Activated naive CD8-positive, alpha-beta T cell treated with anti-CD3 and anti-CD28 coated beads, Interleukin-2, amount 10 ng/mL, durations not matched to agents 7 days and 5 days (primary cell): ENCODE results near the gene ALDH1A2. TPM values are rescaled to one million over a fixed set of nuclear protein-coding genes. Genes with fewer than 3 reads are reported as not detected.
"Not testable (repeated sequence)": the region's sequence is repeated elsewhere in the genome, so short reads cannot be mapped to it uniquely, and the experiment has no call there.

Experiments used
- ATAC-seq: fragments of 150-1000 bp; cut with Tn5 transposase; one replicate; pipeline ENCODE4 v1.10.0; 2021; ENCODE audit warnings: low read depth, moderate library complexity
- POLR2A ChIA-PET: fragments of 350-600 bp; sonication (Branson Sonifier 250); formaldehyde crosslinking; loops from one replicate; lab custom pipeline; 2021; ENCODE audit warnings: antibody characterized with exemption; lab: Charles Lee
- DNase-seq: peaks from one replicate; pipeline ENCODE4 v3.0.0; 2021
- H3K27ac Mint-ChIP-seq: one replicate; pipeline ENCODE4 v1.8.0; 2022; ENCODE audit warnings: mild to moderate bottlenecking, mixed read lengths
- H3K27me3 Mint-ChIP-seq: one replicate; pipeline ENCODE4 v1.8.0; 2022; ENCODE audit warnings: mild to moderate bottlenecking, moderate library complexity, mixed read lengths
- H3K36me3 Mint-ChIP-seq: one replicate; pipeline ENCODE4 v1.8.0; 2021; ENCODE audit warnings: mild to moderate bottlenecking, mixed read lengths
- H3K4me1 Mint-ChIP-seq: one replicate; pipeline ENCODE4 v1.8.0; 2021; ENCODE audit warnings: mixed read lengths
- H3K4me3 Mint-ChIP-seq: one replicate; pipeline ENCODE4 v1.8.0; 2022; ENCODE audit warnings: mild to moderate bottlenecking, moderate library complexity, mixed read lengths
- H3K9me3 Mint-ChIP-seq: one replicate; pipeline ENCODE4 v1.8.0; 2021; ENCODE audit warnings: mixed read lengths
- total RNA-seq, 2 experiments: library from RNA; stranded (reverse); gene quantifications; one replicate each; pipeline ENCODE4 v1.2.3, GENCODE V29; 2021

ALDH1A2 gene
- total RNA-seq, 2 experiments from 2014 or later: 0.62 to 0.86 TPM

DNA sequence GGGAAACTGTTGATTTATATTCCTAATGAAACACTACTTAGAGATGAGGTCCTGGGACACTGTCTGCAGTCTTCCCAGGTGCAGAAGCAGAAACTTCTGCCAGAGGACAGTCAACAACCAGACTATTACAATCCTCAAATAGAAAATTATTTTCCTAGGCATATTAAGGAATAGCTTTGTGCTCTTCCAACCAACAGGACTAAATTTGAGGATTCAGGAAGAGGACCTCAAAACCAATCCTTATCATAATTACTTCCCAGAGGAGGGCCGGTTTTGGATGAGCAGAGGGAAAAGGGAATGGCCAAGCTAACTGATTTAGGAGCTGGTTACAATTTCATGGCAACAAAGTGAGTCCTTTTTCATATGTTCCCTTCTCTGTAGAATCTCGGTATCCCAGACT is 21.0 kb downstream of the ALDH1A2 start:
- no peaks in the 10 kb centered on the region for H3K9me3 Mint-ChIP-seq
- POLR2A ChIA-PET: no interaction called here
- ATAC-seq (no peak), DNase-seq (no peak)
- H3K27ac Mint-ChIP-seq: no peak overlapping the region
- H3K4me1 Mint-ChIP-seq: no peaks in the 10 kb centered on the region
- H3K27me3 Mint-ChIP-seq: peaks cover 30% of the 10 kb centered on the region
- no peaks in the 10 kb centered on the region for H3K36me3 Mint-ChIP-seq
- no peak overlapping the region for H3K4me3 Mint-ChIP-seq

- no peak overlapping the region for H3K27ac Mint-ChIP-seq
- DNase-seq: no peak
- H3K4me1 Mint-ChIP-seq: no peaks in the 10 kb centered on the region
- no peaks in the 10 kb centered on the region for H3K36me3 Mint-ChIP-seq
- H3K9me3 Mint-ChIP-seq: no peaks in the 10 kb centered on the region
- POLR2A ChIA-PET: no interaction called here
- no peak for ATAC-seq
- no peak overlapping the region for H3K4me3 Mint-ChIP-seq
- H3K27me3 Mint-ChIP-seq: peaks cover 27% of the 10 kb centered on the region
Observed at GRCh38 chr15:58043192-58043903, 22.2 kb downstream of the ALDH1A2 start.

DNA sequence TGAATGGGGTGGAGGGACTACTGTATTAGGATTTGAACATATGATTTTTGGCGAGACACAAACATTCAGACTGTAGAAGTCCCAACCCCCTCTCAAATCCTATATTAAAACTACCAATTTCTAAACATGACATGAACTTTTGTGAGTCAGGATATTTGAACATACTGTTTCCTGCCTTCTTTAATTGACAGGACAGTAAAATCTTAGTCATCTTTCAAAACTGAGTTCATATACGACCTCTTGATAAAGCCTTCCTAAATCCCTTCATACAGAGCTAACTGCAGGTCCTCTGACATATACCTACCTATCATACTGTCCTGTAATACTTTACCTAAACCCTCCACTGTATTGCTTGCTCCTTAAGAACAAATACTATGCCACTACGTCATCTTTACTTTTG is 23.5 kb downstream of the ALDH1A2 start:
- POLR2A ChIA-PET: no interaction called here
- no peaks in the 10 kb centered on the region for H3K36me3 Mint-ChIP-seq
- DNase-seq (no peak), ATAC-seq (no peak)
- H3K27ac Mint-ChIP-seq: no peak overlapping the region
- H3K4me1 Mint-ChIP-seq: no peaks in the 10 kb centered on the region
- no peaks in the 10 kb centered on the region for H3K9me3 Mint-ChIP-seq
- peaks cover 30% of the 10 kb centered on the region for H3K27me3 Mint-ChIP-seq
- no peak overlapping the region for H3K4me3 Mint-ChIP-seq

DNA sequence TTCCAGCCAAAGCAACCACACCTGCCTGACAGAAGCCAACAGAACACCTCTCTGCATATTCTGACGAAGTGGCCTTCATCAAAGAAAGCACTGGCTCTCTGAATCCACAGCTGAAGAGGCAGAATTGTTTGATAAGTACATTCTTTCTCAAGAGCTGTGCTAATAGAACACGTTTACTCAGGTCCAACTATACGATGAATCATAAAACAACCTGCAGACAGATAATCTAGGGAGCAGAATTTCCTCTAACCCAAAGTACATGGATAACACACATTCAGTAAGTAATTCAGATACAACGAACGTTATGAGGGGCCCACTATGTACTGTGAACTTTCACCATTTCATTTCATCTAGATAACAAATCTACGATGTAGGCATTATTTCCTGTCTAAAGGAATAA is 25.4 kb downstream of the ALDH1A2 start:
- no peak for ATAC-seq
- H3K4me3 Mint-ChIP-seq: no peak overlapping the region
- POLR2A ChIA-PET: no interaction called here
- H3K9me3 Mint-ChIP-seq: no peaks in the 10 kb centered on the region
- no peak overlapping the region for H3K27ac Mint-ChIP-seq
- peaks cover 39% of the 10 kb centered on the region for H3K27me3 Mint-ChIP-seq
- H3K36me3 Mint-ChIP-seq: no peaks in the 10 kb centered on the region
- no peak for DNase-seq
- H3K4me1 Mint-ChIP-seq: no peaks in the 10 kb centered on the region

GRCh38 chr15:58039079-58040035 is 26.2 kb downstream of the ALDH1A2 start:
- POLR2A ChIA-PET: no interaction called here
- ATAC-seq: no peak
- Mint-ChIP-seq H3K27ac (no peak overlapping the region), H3K27me3 (peaks cover 39% of the 10 kb centered on the region), H3K36me3 (no peaks in the 10 kb centered on the region), H3K4me1 (no peaks in the 10 kb centered on the region), H3K9me3 (no peaks in the 10 kb centered on the region), H3K4me3 (no peak overlapping the region)
- no peak for DNase-seq

DNA sequence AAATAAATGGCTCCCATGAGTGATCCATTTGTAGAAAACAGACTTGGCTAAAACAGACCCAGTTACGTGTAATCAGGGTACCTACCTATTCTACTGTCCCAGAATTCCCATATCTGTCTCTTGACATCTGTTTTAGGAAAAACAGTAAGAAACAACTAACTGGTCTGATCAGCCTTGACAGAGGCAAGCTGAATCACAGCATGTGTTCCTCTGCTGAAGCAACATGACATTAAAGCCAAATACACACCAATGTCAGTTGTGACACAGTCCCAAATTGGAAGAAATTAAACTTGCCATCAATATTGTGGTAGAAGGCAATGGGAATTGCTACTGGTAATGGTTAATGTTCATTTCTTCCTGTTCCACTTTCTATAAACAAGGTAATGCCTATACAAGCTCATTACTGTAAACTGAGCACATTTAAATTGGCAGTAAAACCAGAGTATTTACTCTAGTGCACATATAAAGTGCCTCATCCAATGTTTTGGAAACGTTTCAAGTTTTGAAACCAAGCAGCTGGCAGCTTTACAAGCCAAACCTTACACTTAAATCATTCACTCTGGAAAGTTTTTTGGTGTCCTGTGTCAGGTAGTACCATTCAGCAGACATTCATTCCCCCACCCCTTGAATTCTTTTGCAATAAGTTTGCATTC is 27.0 kb downstream of the ALDH1A2 start:
- no peak overlapping the region for H3K27ac Mint-ChIP-seq

DNA sequence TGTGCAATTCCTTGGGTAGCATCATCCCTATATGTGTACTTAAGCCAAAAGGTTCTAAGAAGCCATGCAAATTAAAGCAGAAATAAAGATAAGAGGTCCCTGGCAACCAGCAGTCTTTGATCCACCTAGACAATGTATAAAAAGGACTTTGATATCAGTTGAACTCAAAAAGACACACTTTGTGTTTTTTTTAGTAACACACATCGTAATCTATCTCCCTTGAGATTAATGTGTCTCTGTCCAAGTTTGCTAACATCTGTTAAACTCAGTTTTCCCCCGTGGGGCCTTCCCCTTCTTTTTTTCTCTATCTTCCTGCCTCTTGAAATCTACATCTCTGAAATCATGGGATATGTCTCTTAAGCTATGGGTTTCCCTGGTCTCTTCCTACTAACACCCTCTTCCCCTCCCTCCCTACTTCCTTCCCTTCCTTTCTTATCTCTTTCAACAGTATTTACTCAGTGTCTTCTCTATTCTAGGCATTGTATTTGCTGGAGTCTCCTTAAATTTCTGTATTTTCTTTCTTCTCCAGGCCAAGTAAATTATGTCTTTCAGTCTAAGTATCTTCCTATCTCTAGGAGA is 27.7 kb downstream of the ALDH1A2 start:
- ATAC-seq (no peak), DNase-seq (no peak)
- peaks cover 36% of the 10 kb centered on the region for H3K27me3 Mint-ChIP-seq
- H3K4me3 Mint-ChIP-seq: no peak overlapping the region
- no peaks in the 10 kb centered on the region for H3K9me3 Mint-ChIP-seq
- H3K4me1 Mint-ChIP-seq: no peaks in the 10 kb centered on the region
- no peaks in the 10 kb centered on the region for H3K36me3 Mint-ChIP-seq
- POLR2A ChIA-PET: no interaction called here
- H3K27ac Mint-ChIP-seq: no peak overlapping the region

More for the DNA sequence above, 27.0 kb downstream of the ALDH1A2 start:
- no peaks in the 10 kb centered on the region for H3K9me3 Mint-ChIP-seq
- no peak for ATAC-seq
- no peak for DNase-seq
- POLR2A ChIA-PET: no interaction called here
- H3K36me3 Mint-ChIP-seq: no peaks in the 10 kb centered on the region
- peaks cover 39% of the 10 kb centered on the region for H3K27me3 Mint-ChIP-seq
- H3K4me3 Mint-ChIP-seq: no peak overlapping the region
- no peaks in the 10 kb centered on the region for H3K4me1 Mint-ChIP-seq

DNA sequence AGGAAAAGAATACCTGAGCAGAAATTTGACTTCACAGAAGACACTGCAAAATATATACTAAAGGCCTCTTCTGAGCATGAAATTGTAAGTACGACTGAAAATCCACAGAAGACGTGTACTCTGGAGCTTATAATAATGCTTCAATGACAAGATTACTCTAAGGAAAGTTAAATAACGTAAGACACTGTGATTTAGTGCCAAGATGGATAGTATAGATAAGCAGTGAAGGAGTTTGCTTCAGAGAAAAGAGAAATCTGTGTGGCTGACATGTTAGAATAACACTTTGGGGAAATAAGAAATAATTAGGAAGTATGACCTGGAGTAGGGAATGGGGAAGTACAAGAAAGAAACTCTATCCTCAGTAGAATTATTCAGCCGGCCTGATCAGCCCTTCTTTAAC is 28.9 kb downstream of the ALDH1A2 start:
- peaks cover 31% of the 10 kb centered on the region for H3K27me3 Mint-ChIP-seq
- ATAC-seq (no peak), DNase-seq (no peak)
- no peaks in the 10 kb centered on the region for H3K36me3 Mint-ChIP-seq
- H3K4me1 Mint-ChIP-seq: no peaks in the 10 kb centered on the region
- no peak overlapping the region for H3K4me3 Mint-ChIP-seq
- no peaks in the 10 kb centered on the region for H3K9me3 Mint-ChIP-seq
- POLR2A ChIA-PET: no interaction called here
- no peak overlapping the region for H3K27ac Mint-ChIP-seq

- ATAC-seq, H3K4me1 Mint-ChIP-seq, DNase-seq, H3K27ac Mint-ChIP-seq, H3K36me3 Mint-ChIP-seq, POLR2A ChIA-PET, H3K27me3 Mint-ChIP-seq, H3K4me3 Mint-ChIP-seq: not testable (repeated sequence)
- H3K9me3 Mint-ChIP-seq: peaks cover 19% of the 10 kb centered on the region
Observed at GRCh38 chr15:58028392-58028791, 37.1 kb downstream of the ALDH1A2 start.

DNA sequence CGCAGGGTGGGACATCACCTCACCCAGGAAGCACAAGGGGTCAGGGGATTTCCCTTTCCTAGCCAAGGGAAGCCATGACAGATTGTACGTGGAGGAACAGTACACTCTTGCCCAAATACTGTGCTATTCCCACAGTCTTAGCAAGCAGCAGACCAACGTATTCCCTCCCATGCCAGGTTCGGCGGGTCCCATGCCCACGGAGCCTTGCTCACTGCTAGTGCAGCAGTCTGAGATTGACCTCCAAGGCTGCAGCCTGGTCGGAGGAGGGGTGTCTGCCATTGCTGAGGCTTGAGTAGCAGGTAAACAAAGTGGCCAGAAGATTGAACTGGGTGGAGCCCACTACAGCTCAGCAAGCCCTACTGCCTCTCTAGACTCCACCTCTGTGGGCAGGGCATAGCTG is 39.0 kb downstream of the ALDH1A2 start:
- ATAC-seq (no peak), DNase-seq (no peak)
- no peaks in the 10 kb centered on the region for H3K36me3 Mint-ChIP-seq
- POLR2A ChIA-PET: no interaction called here
- H3K27ac Mint-ChIP-seq: no peak overlapping the region
- H3K9me3 Mint-ChIP-seq: peaks cover 25% of the 10 kb centered on the region
- peaks cover 9% of the 10 kb centered on the region for H3K27me3 Mint-ChIP-seq
- no peaks in the 10 kb centered on the region for H3K4me1 Mint-ChIP-seq
- H3K4me3 Mint-ChIP-seq: no peak overlapping the region

DNA sequence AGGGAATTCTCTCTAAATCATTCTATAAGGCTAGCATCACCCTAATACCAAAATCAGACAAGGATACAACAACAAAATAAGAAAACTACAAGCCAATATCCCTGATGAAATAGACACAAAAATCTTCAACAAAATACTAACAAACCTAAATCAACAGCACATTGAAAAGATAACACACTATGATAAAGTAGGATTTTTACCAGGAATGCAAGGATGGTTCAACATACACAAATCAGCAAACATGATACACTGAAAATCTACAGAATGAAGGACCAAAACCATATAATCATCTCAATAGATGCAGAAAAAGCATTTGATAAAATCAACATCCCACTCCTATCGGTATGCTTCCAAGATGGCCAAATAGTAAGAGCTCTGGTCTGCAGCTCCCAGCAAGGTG is 39.5 kb downstream of the ALDH1A2 start:
- peaks cover 26% of the 10 kb centered on the region for H3K9me3 Mint-ChIP-seq
- DNase-seq (no peak), ATAC-seq (no peak)
- POLR2A ChIA-PET: no interaction called here
- no peak overlapping the region for H3K4me3 Mint-ChIP-seq
- H3K27me3 Mint-ChIP-seq: peaks cover 9% of the 10 kb centered on the region
- H3K36me3 Mint-ChIP-seq: no peaks in the 10 kb centered on the region
- H3K4me1 Mint-ChIP-seq: no peaks in the 10 kb centered on the region
- no peak overlapping the region for H3K27ac Mint-ChIP-seq

DNA sequence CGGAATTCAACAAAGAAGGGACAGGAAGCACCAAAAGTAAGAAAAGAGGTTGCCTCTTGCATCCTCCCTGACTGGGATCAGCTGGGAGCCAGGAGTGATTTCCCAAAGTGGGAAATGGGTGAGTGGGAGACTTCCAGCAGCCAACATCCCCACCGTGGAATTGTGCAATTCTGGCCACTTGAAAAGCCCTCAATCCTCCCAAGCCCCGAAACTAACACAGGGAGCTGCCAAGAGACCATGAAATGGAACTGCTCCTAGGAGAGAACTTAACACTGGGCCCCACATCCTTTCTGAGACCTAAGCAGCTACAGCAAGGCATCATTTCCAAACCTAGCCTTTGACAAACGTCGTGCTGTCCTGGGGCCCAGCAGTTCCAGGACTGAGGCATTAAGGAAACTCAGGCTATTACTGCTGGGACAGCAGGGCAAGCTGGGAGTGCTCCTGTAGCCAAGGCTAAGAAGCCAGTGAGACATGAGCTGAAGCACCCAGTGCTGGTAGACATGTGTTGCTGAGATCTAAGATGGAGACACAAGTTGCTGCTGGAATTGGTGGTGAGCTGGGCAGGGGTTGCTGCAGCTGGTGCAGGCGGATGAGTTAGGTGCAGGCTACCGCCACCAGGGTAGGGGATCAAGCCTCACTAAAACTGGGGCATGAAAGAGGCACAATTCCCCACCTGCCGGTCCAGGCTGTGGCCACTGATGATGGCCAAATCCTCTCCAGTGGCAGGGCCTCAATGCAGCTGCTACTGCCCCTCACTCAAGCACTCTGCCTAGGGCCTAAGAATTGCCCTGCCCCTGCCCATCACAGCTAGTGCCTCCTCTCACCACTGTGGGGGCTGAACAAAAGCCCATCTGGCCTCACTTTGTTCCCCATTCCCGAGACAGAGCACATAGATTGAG is 43.9 kb downstream of the ALDH1A2 start:
- H3K27me3 Mint-ChIP-seq: peaks cover 11% of the 10 kb centered on the region

More for the DNA sequence above, 43.9 kb downstream of the ALDH1A2 start:
- DNase-seq: no peak
- POLR2A ChIA-PET: no interaction called here
- Mint-ChIP-seq H3K4me1 (no peaks in the 10 kb centered on the region), H3K36me3 (no peaks in the 10 kb centered on the region), H3K4me3 (no peak overlapping the region), H3K9me3 (peaks cover 20% of the 10 kb centered on the region), H3K27ac (no peak overlapping the region)
- ATAC-seq: no peak
